ENCODE measurements around the gene PLCD3. TPM values are rescaled to one million over a fixed set of nuclear protein-coding genes. Genes with fewer than 3 reads are reported as not detected.

Gene PLCD3
- total and polyA plus RNA-seq, 9 of the 15 experiments (the other 6 are each of a cell fraction or from before 2014, with no cell fraction given): 0.20 to 22.6 (median 7.5) TPM

- TF ChIP-seq RREB1 (CRISPR knock-in tag; IDR thresholded peaks at IDR 0.05) (no peak), ARID3B (CRISPR knock-in tag; IDR thresholded peaks at IDR 0.05; ENCODE audit: borderline replicate concordance) (no peak), ZNF143 (CRISPR knock-in tag; IDR thresholded peaks at IDR 0.05) (no peak), WHSC1 (IDR thresholded peaks at IDR 0.05; ENCODE audit: low read length) (no peak), ILF3 (IDR thresholded peaks at IDR 0.05; ENCODE audit: borderline replicate concordance) (no peak; the same call in 1 of the 2 replicates), C11orf30 (IDR thresholded peaks at IDR 0.05; ENCODE audit: low read depth) (no peak), SMARCA4 (IDR thresholded peaks at IDR 0.05) (peak; percentile 95), E2F8 (IDR thresholded peaks at IDR 0.05; ENCODE audit: low read depth, partially characterized antibody) (no peak), RERE (CRISPR knock-in tag; IDR thresholded peaks at IDR 0.05; ENCODE audit: borderline replicate concordance) (no peak)
Measured at GRCh38 chr17:45123930-45124796, 8.2 kb downstream of the PLCD3 start (continued).

All from K562 (cell line).